NCI-H226 (cell line): Measurements from ENCODE around the gene KIF25.

Experiments used
- DNase-seq: peaks from one replicate; pipeline ENCODE4 v3.0.0-alpha.2; 2015

Gene KIF25

GRCh38 chr6:168053086-168053956 lies 55.9 kb downstream of the KIF25 start:
- no peak for DNase-seq

- no peak for DNase-seq
Measured at GRCh38 chr6:168053957-168054471, 56.5 kb downstream of the KIF25 start.

- no peak for DNase-seq
Measured at GRCh38 chr6:168054765-168055560, 57.5 kb downstream of the KIF25 start.

- no peak for DNase-seq
Measured at GRCh38 chr6:168055696-168056489, 58.4 kb downstream of the KIF25 start.

- no peak for DNase-seq
Measured at GRCh38 chr6:168056892-168057527, 59.5 kb downstream of the KIF25 start.

- no peak for DNase-seq
Measured at GRCh38 chr6:168057836-168058235, 60.4 kb downstream of the KIF25 start.

GRCh38 chr6:168058691-168059551 lies 61.5 kb downstream of the KIF25 start:
- DNase-seq: no peak

GRCh38 chr6:168060521-168060931 lies 63.1 kb downstream of the KIF25 start:
- DNase-seq: peak; percentile 53

- no peak for DNase-seq
Measured at GRCh38 chr6:168061269-168062210, 64.1 kb downstream of the KIF25 start.

- DNase-seq: no peak
Measured at GRCh38 chr6:168062346-168063289, 65.1 kb downstream of the KIF25 start.

GRCh38 chr6:168063431-168063830 lies 66.0 kb downstream of the KIF25 start:
- no peak for DNase-seq

GRCh38 chr6:168064226-168064807 lies 66.8 kb downstream of the KIF25 start:
- no peak for DNase-seq

- DNase-seq: no peak
Measured at GRCh38 chr6:168067081-168067759, 69.7 kb downstream of the KIF25 start.

- no peak for DNase-seq
Measured at GRCh38 chr6:168070804-168071203, 73.3 kb downstream of the KIF25 start.

GRCh38 chr6:168071620-168072019 lies 74.1 kb downstream of the KIF25 start:
- no peak for DNase-seq

- no peak for DNase-seq
Measured at GRCh38 chr6:168072261-168072660, 74.8 kb downstream of the KIF25 start.

GRCh38 chr6:168072730-168073129 lies 75.3 kb downstream of the KIF25 start:
- no peak for DNase-seq
